GM19043 (cell line): ENCODE data around the gene SLC37A1.
A peak's percentile ranks its signal among the peaks of the same experiment; 100 is the strongest.

Experiments
- ATAC-seq: cut with Tn5 transposase; IDR thresholded peaks from one replicate; pipeline ENCODE4 v1.9.1; 2021; ENCODE audit warnings: low read depth; ENCODE audit not compliant: unreplicated experiment

Gene SLC37A1

GRCh38 chr21:42476388-42477331 lies 37.0 kb upstream of the SLC37A1 start:
- ATAC-seq = no peak

- ATAC-seq = no peak
These were observed 35.1 kb upstream of the SLC37A1 start for GRCh38 chr21:42478504-42478903.

- ATAC-seq = no peak
These were observed 34.1 kb upstream of the SLC37A1 start for GRCh38 chr21:42479582-42479981.

GRCh38 chr21:42480736-42481135 lies 32.9 kb upstream of the SLC37A1 start:
- no peak for ATAC-seq

GRCh38 chr21:42481169-42481568 lies 32.5 kb upstream of the SLC37A1 start:
- ATAC-seq = no peak

GRCh38 chr21:42484966-42485365 lies 28.7 kb upstream of the SLC37A1 start:
- ATAC-seq = no peak

GRCh38 chr21:42486072-42486471 lies 27.6 kb upstream of the SLC37A1 start:
- ATAC-seq = no peak

- no peak for ATAC-seq
These were observed 27.1 kb upstream of the SLC37A1 start for GRCh38 chr21:42486531-42486930.

GRCh38 chr21:42489006-42489563 lies 24.6 kb upstream of the SLC37A1 start:
- no peak for ATAC-seq

- ATAC-seq = no peak
These were observed 23.7 kb upstream of the SLC37A1 start for GRCh38 chr21:42489991-42490390.

GRCh38 chr21:42490720-42491119 lies 22.9 kb upstream of the SLC37A1 start:
- ATAC-seq = no peak

- ATAC-seq = no peak
These were observed 22.3 kb upstream of the SLC37A1 start for GRCh38 chr21:42491328-42491727.

- ATAC-seq = no peak
These were observed 21.5 kb upstream of the SLC37A1 start for GRCh38 chr21:42492201-42492600.

- ATAC-seq = no peak
These were observed 20.3 kb upstream of the SLC37A1 start for GRCh38 chr21:42493109-42494060.

- ATAC-seq = no peak
These were observed 18.6 kb upstream of the SLC37A1 start for GRCh38 chr21:42495027-42495426.

- peak; percentile 7 for ATAC-seq
These were observed 17.9 kb upstream of the SLC37A1 start for GRCh38 chr21:42495765-42496119.

- peak; percentile 97 for ATAC-seq
These were observed 17.4 kb upstream of the SLC37A1 start, which contains the start of gene RSPH1 for GRCh38 chr21:42496120-42496838. RSPH1 (minus strand) TSS chr21:42496224; CDS start chr21:42496186, 38 bp downstream.

- ATAC-seq = no peak
These were observed 16.8 kb upstream of the SLC37A1 start for GRCh38 chr21:42496839-42497202.

- no peak for ATAC-seq
These were observed 15.6 kb upstream of the SLC37A1 start for GRCh38 chr21:42498012-42498411.

GRCh38 chr21:42499444-42500112 lies 14.1 kb upstream of the SLC37A1 start:
- ATAC-seq = no peak
